Measurements from ENCODE around the gene TRIM28. TPM values are rescaled to one million over a fixed set of nuclear protein-coding genes. Genes with fewer than 3 reads are reported as not detected.
A peak's percentile ranks its signal among the peaks of the same experiment; 100 is the strongest.

Gene TRIM28
- total RNA-seq, 4 donors from 2014 or later, result 150 to 198 (median 179) TPM

DNA sequence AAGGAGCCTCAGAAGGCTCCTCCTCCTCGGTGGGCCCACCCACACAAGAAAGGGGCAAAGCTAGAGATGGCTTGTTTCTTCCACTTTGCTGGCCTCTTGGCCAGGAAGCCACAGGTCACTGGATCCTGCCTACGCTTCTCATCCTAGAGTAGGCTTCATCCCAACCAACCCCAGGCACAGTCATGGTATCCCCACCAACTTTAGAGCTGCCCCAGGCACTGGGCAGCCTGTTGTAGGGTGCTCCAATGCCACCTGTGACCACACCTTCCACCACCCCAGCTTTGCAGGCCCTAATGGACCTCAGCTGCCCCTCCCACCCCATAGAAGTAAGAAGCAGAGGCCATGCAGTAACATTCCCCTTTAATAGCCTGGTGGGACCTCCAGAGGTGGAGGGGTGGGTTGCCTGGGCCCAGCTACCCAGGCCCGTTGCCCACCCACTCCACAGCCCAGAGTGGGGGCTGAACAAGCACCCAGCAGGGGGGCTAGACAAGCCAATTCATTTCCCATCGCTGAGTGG lies 11.6 kb downstream of the TRIM28 start:
- DNase-seq, result no peak
- intact Hi-C loops (cut with DNase I), result no loop called here
- Histone ChIP-seq H3K4me1 (peaks cover 32 to 59% (median 40%) of the 10 kb centered on the region in 3 donors), H3K4me3 (peak overlapping the region; percentile 55 to 79 (median 74)), H3K36me3 (peaks cover 13 to 51% (median 34%) of the 10 kb centered on the region in 3 donors), H3K27ac (peak overlapping the region; percentile 90 to 100 (median 94)), H3K9me3 (no peaks in the 10 kb centered on the region), H3K27me3 (no peaks in the 10 kb centered on the region)
- TF ChIP-seq, protein P1, sequence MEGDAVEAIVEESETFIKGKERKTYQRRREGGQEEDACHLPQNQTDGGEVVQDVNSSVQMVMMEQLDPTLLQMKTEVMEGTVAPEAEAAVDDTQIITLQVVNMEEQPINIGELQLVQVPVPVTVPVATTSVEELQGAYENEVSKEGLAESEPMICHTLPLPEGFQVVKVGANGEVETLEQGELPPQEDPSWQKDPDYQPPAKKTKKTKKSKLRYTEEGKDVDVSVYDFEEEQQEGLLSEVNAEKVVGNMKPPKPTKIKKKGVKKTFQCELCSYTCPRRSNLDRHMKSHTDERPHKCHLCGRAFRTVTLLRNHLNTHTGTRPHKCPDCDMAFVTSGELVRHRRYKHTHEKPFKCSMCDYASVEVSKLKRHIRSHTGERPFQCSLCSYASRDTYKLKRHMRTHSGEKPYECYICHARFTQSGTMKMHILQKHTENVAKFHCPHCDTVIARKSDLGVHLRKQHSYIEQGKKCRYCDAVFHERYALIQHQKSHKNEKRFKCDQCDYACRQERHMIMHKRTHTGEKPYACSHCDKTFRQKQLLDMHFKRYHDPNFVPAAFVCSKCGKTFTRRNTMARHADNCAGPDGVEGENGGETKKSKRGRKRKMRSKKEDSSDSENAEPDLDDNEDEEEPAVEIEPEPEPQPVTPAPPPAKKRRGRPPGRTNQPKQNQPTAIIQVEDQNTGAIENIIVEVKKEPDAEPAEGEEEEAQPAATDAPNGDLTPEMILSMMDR (IDR thresholded peaks at IDR 0.05), result no peak
- no peak for TF ChIP-seq POLR2A (IDR thresholded peaks at IDR 0.05)
- 0 to 30% methylated on average over 1 to 2 of the region's 4 CpGs for WGBS, 2 donors

DNA sequence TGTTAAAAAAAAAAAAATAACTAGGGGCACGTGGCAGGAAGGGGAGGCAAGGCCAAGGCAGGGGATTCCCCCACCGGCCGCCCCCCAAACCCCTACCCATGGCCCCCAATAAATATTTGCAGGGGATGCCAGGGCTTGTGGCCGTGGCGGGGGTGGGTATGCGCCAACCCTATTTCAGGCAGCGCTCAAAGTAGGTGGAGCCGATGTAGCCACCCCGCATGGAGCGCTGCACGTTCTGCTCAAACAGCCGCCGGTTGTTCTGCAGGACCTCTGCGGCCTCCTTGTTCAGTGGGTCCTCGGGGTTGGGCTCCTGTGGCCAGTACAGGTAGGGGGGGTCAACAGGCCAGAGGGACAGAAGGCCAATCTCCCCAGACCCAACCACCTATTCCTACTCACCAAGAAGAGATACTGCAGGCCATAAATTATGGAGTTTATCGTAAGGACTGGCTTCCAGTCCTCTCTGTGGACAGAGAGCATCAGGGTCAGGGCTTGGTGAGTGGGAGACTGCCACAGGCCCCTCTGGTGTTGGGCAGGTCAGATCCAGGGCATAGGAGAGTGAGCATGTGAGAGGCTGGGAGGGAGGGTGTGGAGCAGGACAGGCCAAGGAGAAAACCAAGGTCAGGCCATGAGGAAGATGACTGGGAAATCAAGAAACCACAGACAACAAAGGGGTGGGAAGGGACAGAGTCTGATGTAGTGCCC lies 12.2 kb downstream of the TRIM28 start:
- TF ChIP-seq, protein P1 (IDR thresholded peaks at IDR 0.05), result no peak
- TF ChIP-seq POLR2A (IDR thresholded peaks at IDR 0.05), result no peak
- intact Hi-C loops (cut with DNase I), result no loop called here
- H3K27me3 ChIP-seq, result no peaks in the 10 kb centered on the region
- 59 to 76% methylated on average over 5 to 10 of the region's 16 CpGs for WGBS, 2 donors
- DNase-seq, result no peak
- peak overlapping the region; percentile 94 to 100 (median 99) for H3K27ac ChIP-seq
- peaks cover 7 to 45% (median 28%) of the 10 kb centered on the region in 3 donors for H3K36me3 ChIP-seq
- no peak overlapping the region for H3K4me3 ChIP-seq
- H3K9me3 ChIP-seq, result no peaks in the 10 kb centered on the region
- peaks cover 32 to 66% (median 40%) of the 10 kb centered on the region in 3 donors for H3K4me1 ChIP-seq

DNA sequence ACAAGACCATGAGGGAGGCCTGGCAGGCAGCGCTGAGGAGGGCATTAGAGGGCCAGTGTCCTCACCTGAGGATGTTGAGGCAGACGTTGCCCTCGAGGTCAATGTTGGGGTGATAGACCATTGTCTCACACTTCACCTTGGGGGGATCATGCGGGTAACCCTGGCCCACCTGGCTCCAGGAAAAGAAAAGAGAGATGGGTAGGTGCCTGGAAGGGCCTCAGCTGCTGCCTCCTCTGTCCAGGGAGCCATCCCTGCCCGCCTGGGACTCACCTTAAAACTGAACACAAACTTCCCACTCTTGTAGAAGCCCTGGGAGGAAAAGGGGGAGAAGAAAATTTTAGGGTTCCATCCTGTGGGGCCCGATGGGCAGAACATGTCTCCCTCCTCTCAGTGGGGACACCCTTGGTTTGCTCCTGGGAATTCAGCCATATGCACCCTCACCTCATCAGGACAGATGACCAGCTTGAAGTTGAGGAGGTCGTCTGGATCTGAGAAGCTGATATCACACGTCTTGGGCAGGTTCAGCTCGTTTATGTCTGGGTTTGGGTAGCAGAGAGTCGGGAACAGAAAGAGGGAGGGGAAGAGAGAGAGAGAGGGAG lies 12.9 kb downstream of the TRIM28 start:
- Histone ChIP-seq H3K27me3 (no peaks in the 10 kb centered on the region), H3K4me1 (peaks cover 34 to 72% (median 44%) of the 10 kb centered on the region in 3 donors), H3K27ac (peak overlapping the region; percentile 94 to 100 (median 99)), H3K36me3 (peaks cover 5 to 38% (median 21%) of the 10 kb centered on the region in 3 donors), H3K4me3 (peak overlapping the region; percentile 80 to 92 (median 88)), H3K9me3 (no peaks in the 10 kb centered on the region)
- TF ChIP-seq, protein P1 (IDR thresholded peaks at IDR 0.05), result no peak
- no peak for TF ChIP-seq POLR2A (IDR thresholded peaks at IDR 0.05)
- intact Hi-C loops (cut with DNase I), result no loop called here
- 46 to 53% methylated on average over 10 of the region's 10 CpGs for WGBS, 2 donors
- DNase-seq, result no peak

DNA sequence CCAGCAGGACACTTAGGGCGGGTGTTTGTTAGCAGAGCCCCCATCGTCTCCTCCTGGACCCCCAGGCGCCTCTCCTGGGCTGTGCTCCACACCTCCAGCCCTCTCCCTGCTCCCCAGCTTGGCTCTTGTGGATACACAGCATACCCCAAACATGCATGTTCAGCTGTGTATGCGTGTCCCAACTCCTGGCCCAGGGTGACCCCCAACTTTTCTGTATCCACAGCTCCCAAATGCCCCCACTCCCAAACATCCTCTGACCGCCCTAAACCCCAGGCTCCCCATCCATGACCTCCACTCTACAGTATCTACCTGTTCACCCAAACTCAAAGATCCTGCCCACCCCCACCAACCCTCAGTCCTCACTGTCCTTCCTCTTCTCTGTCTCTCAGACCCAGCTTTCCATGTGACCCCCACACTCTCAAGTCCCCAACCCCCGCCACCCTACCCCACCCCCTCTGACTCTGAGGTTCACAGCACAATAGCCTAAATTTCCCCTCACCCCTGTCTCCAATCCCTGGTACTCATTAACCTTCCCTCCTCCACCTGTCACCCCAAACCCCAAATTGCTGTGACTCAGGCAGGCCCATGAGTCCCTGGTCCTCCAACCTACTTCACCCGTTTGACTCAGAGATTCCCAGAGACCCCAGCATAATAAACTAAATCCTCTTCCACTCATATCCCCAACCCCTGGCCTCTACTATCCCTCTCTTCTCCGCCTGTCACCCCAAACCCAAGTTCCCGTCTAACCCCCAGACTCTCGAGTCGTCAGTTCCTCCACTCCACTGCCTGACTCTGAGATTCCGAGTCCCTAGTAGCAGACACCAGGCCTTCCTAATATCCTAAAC lies 13.6 kb downstream of the TRIM28 start:
- Histone ChIP-seq H3K36me3 (peaks cover 5 to 31% (median 14%) of the 10 kb centered on the region in 3 donors), H3K27me3 (no peaks in the 10 kb centered on the region), H3K27ac (peak overlapping the region; percentile 94 to 100 (median 99)), H3K9me3 (no peaks in the 10 kb centered on the region), H3K4me1 (peaks cover 41 to 79% (median 51%) of the 10 kb centered on the region in 3 donors), H3K4me3 (peak overlapping the region; percentile 80 to 92 (median 88))
- WGBS, 2 donors, result 25 to 27% methylated on average over 10 to 12 of the region's 12 CpGs
- intact Hi-C loops (cut with DNase I), result no loop called here
- no peak for DNase-seq
- TF ChIP-seq, protein P1 (IDR thresholded peaks at IDR 0.05), result no peak
- no peak for TF ChIP-seq POLR2A (IDR thresholded peaks at IDR 0.05)
